GM23338 (cell line): ENCODE data around the gene LYL1. TPM values are rescaled to one million over a fixed set of nuclear protein-coding genes. Genes with fewer than 3 reads are reported as not detected.
A peak's percentile ranks its signal among the peaks of the same experiment; 100 is the strongest.

Experiments
- ATAC-seq: fragments of 200-7000 bp; cut with Tn5 transposase; 3 replicates; pipeline ENCODE4 v1.9.1; 2020
- DNase-seq: peaks from one replicate; pipeline ENCODE4 v3.0.0-alpha.2; 2015; ENCODE audit warnings: low spot score
- H2AFZ ChIP-seq: fragments of 200-600 bp; sonication (generic); 2 replicates; pipeline ENCODE4 v1.8.0; 2016; ENCODE audit warnings: antibody characterized with exemption, mild to moderate bottlenecking, moderate library complexity
- H3F3A ChIP-seq: fragments of 200-600 bp; sonication (generic); replicated peaks from 2 replicates; pipeline ENCODE4 v1.8.0; 2017; ENCODE audit warnings: antibody characterized with exemption, mixed run types, low read depth
- H3K27ac ChIP-seq: fragments of 200-600 bp; sonication (generic); 2 replicates; pipeline ENCODE4 v1.6.1; 2016; ENCODE audit warnings: low read depth
- H3K27me3 ChIP-seq: fragments of 200-600 bp; sonication (generic); 2 replicates; pipeline ENCODE4 v1.8.0; 2016; ENCODE audit warnings: mild to moderate bottlenecking, mixed run types, moderate library complexity; ENCODE audit not compliant: insufficient read depth
- H3K36me3 ChIP-seq: fragments of 200-600 bp; sonication (generic); 2 replicates; pipeline ENCODE4 v1.8.0; 2016; ENCODE audit warnings: mild to moderate bottlenecking; ENCODE audit not compliant: insufficient read depth
- H3K4me1 ChIP-seq: fragments of 200-600 bp; sonication (generic); 2 replicates; pipeline ENCODE4 v1.8.0; 2016; ENCODE audit warnings: mild to moderate bottlenecking, moderate library complexity; ENCODE audit not compliant: insufficient read depth
- H3K4me2 ChIP-seq: fragments of 200-600 bp; sonication (generic); 2 replicates; pipeline ENCODE4 v1.7.1; 2017; ENCODE audit warnings: mixed run types
- H3K4me3 ChIP-seq: fragments of 200-600 bp; sonication (generic); 2 replicates; pipeline ENCODE4 v1.6.1; 2016; ENCODE audit warnings: mixed run types
- H3K79me2 ChIP-seq: fragments of 200-600 bp; sonication (generic); replicated peaks from 2 replicates; pipeline ENCODE4 v1.8.0; 2017; ENCODE audit warnings: mild to moderate bottlenecking; ENCODE audit not compliant: insufficient read depth
- H3K9me2 ChIP-seq: fragments of 200-600 bp; sonication (generic); 2 replicates; pipeline ENCODE4 v1.8.0; 2017; ENCODE audit not compliant: insufficient read depth
- H4K20me1 ChIP-seq: fragments of 200-600 bp; sonication (generic); replicated peaks from 2 replicates; pipeline ENCODE4 v1.8.0; 2017; ENCODE audit warnings: mild to moderate bottlenecking; ENCODE audit not compliant: insufficient read depth
- H3K27ac Mint-ChIP-seq: 2 replicates; pipeline ENCODE4 v1.8.0; 2020; ENCODE audit warnings: inconsistent platforms, mild to moderate bottlenecking, moderate library complexity, mixed read lengths
- H3K27me3 Mint-ChIP-seq: 3 replicates; pipeline ENCODE4 v1.8.0; 2022; ENCODE audit warnings: low read depth, mild to moderate bottlenecking, moderate library complexity, mixed read lengths, inconsistent platforms; ENCODE audit not compliant: insufficient read depth, poor library complexity
- H3K36me3 Mint-ChIP-seq: 3 replicates; pipeline ENCODE4 v1.8.0; 2021; ENCODE audit warnings: low read depth, mild to moderate bottlenecking, inconsistent platforms, moderate library complexity, mixed read lengths
- H3K4me1 Mint-ChIP-seq: 3 replicates; pipeline ENCODE4 v1.8.0; 2020; ENCODE audit warnings: mild to moderate bottlenecking, inconsistent platforms, mixed read lengths
- H3K4me3 Mint-ChIP-seq: 3 replicates; pipeline ENCODE4 v1.8.0; 2021; ENCODE audit warnings: moderate library complexity, mild to moderate bottlenecking, inconsistent platforms, mixed read lengths
- H3K9me3 Mint-ChIP-seq: 3 replicates; pipeline ENCODE4 v1.8.0; 2020; ENCODE audit warnings: moderate library complexity, mild to moderate bottlenecking, inconsistent platforms, mixed read lengths
- CREB1 ChIP-seq: fragments of 250-450 bp; sonication (Bioruptor Pico); IDR thresholded peaks from 2 replicates; pipeline ENCODE4 v1.5.0; 2020; ENCODE audit warnings: low read depth, mild to moderate bottlenecking, moderate library complexity
- EZH2 ChIP-seq: fragments of 200-600 bp; sonication (generic); IDR thresholded peaks from one replicate; pipeline ENCODE4 v1.8.0; 2017; ENCODE audit warnings: antibody characterized with exemption, mild to moderate bottlenecking, low read depth; ENCODE audit not compliant: unreplicated experiment
- JUNB ChIP-seq: IDR thresholded peaks from one replicate; pipeline ENCODE4 v1.6.1; 2016; ENCODE audit warnings: antibody characterized with exemption; ENCODE audit not compliant: unreplicated experiment
- NANOG ChIP-seq: IDR thresholded peaks from 2 replicates; pipeline ENCODE4 v1.6.1; 2016; ENCODE audit warnings: antibody characterized with exemption, borderline replicate concordance
- POLR2AphosphoS5 ChIP-seq: IDR thresholded peaks from 2 replicates; pipeline ENCODE4 v1.6.1; 2016; ENCODE audit warnings: antibody characterized with exemption, low read depth
- REST ChIP-seq: IDR thresholded peaks from one replicate; pipeline ENCODE4 v1.6.1; 2018; ENCODE audit warnings: antibody characterized with exemption; ENCODE audit not compliant: unreplicated experiment
- STAT1 ChIP-seq: IDR thresholded peaks from one replicate; pipeline ENCODE4 v1.6.1; 2016; ENCODE audit warnings: antibody characterized with exemption; ENCODE audit not compliant: unreplicated experiment
- ZNF331 ChIP-seq: fragments of 250-450 bp; sonication (Bioruptor Pico); IDR thresholded peaks from 2 replicates; pipeline ENCODE4 v1.5.0; 2020; ENCODE audit warnings: low read depth, mild to moderate bottlenecking, moderate library complexity
- ZNF462 ChIP-seq: fragments of 250-450 bp; sonication (Bioruptor Pico); IDR thresholded peaks from 2 replicates; pipeline ENCODE4 v1.5.0; 2020; ENCODE audit warnings: mild to moderate bottlenecking, moderate library complexity
- polyA plus RNA-seq: library from polyadenylated mRNA; unstranded; fragments of >200 nt; fragmentation: Nextera tagmentation; extraction: Ambion mirVana; gene quantifications from 2 replicates; pipeline ENCODE4 v1.2.1, GENCODE V29; 2016
- total RNA-seq: library from RNA; depleted of rRNA; stranded (reverse); fragments of >200 nt; shearing (Covaris generic); gene quantifications from 2 replicates; pipeline ENCODE4 v1.2.3, GENCODE V29; 2014

The LYL1 gene
- total and polyA plus RNA-seq, 2 experiments from 2014 or later, result 1.2 to 2.2 TPM

- peaks cover 100% of the 10 kb centered on the region for H3K27me3 ChIP-seq
- DNase-seq (peak; percentile 50), ATAC-seq (no peak)
- Mint-ChIP-seq H3K27me3 (peaks cover 96% of the 10 kb centered on the region), H3K4me3 (peak overlapping the region; percentile 12; the same call in 1 of the 3 replicates), H3K9me3 (peaks cover 6% of the 10 kb centered on the region; the same call in 2 of the 3 replicates), H3K4me1 (peaks cover 51% of the 10 kb centered on the region), H3K27ac (no peak overlapping the region), H3K36me3 (no peaks in the 10 kb centered on the region)
- H3K4me2 ChIP-seq, result peak overlapping the region; percentile 94
- no peak overlapping the region for H2AFZ ChIP-seq
- peak overlapping the region; percentile 61; the same call in 1 of the 2 replicates for H3K4me3 ChIP-seq
- no peak overlapping the region for H3K27ac ChIP-seq
- peaks cover 4% of the 10 kb centered on the region; the same call in 1 of the 2 replicates for H4K20me1 ChIP-seq
- peaks cover 65% of the 10 kb centered on the region for H3K4me1 ChIP-seq
- H3K79me2 ChIP-seq, result no peaks in the 10 kb centered on the region
- H3F3A ChIP-seq, result peaks cover 3% of the 10 kb centered on the region; the same call in 1 of the 2 replicates
- no peaks in the 10 kb centered on the region for H3K9me2 ChIP-seq
- no peaks in the 10 kb centered on the region for H3K36me3 ChIP-seq
- TF ChIP-seq CREB1 (CRISPR knock-in tag), result no peak
- TF ChIP-seq EZH2, result peak; percentile 28
Observed at GRCh38 chr19:13053761-13054625, 48.7 kb downstream of the LYL1 start.

GRCh38 chr19:13053238-13053637, 49.4 kb downstream of the LYL1 start:
- H3K27ac ChIP-seq, result no peak overlapping the region
- DNase-seq, result no peak
- H3K4me1 Mint-ChIP-seq, result peaks cover 45% of the 10 kb centered on the region
- H3F3A ChIP-seq, result peaks cover 3% of the 10 kb centered on the region; the same call in 1 of the 2 replicates
- H3K36me3 Mint-ChIP-seq, result no peaks in the 10 kb centered on the region
- no peak for ATAC-seq
- no peaks in the 10 kb centered on the region; the same call in 2 of the 3 replicates for H3K9me3 Mint-ChIP-seq
- no peaks in the 10 kb centered on the region for H3K36me3 ChIP-seq
- H2AFZ ChIP-seq, result no peak overlapping the region
- H3K27ac Mint-ChIP-seq, result no peak overlapping the region
- H4K20me1 ChIP-seq, result peaks cover 4% of the 10 kb centered on the region; the same call in 1 of the 2 replicates
- H3K4me3 Mint-ChIP-seq, result no peak overlapping the region
- H3K27me3 ChIP-seq, result peaks cover 100% of the 10 kb centered on the region
- no peak overlapping the region for H3K4me3 ChIP-seq
- H3K4me2 ChIP-seq, result peak overlapping the region; percentile 94; the same call in 1 of the 2 replicates
- H3K9me2 ChIP-seq, result no peaks in the 10 kb centered on the region
- H3K4me1 ChIP-seq, result peaks cover 57% of the 10 kb centered on the region
- H3K79me2 ChIP-seq, result no peaks in the 10 kb centered on the region
- peaks cover 96% of the 10 kb centered on the region for H3K27me3 Mint-ChIP-seq
- TF ChIP-seq REST, result no peak
- TF ChIP-seq CREB1 (CRISPR knock-in tag), result no peak
- TF ChIP-seq ZNF331, result no peak
- no peak for TF ChIP-seq ZNF462 (CRISPR knock-in tag)
- no peak for TF ChIP-seq STAT1
- TF ChIP-seq POLR2AphosphoS5, result no peak
- TF ChIP-seq JUNB, result no peak
- no peak for TF ChIP-seq NANOG
